Epidermal melanocyte (primary cell): ENCODE results near the gene IL25.
"Not testable (repeated sequence)": the region's sequence is repeated elsewhere in the genome, so short reads cannot be mapped to it uniquely, and the experiment has no call there.

Source experiments
- DNase-seq: peaks from one replicate; pipeline ENCODE4 v3.0.0; 2011; ENCODE audit warnings: low spot score; ENCODE audit not compliant: insufficient read length

IL25 gene

DNA sequence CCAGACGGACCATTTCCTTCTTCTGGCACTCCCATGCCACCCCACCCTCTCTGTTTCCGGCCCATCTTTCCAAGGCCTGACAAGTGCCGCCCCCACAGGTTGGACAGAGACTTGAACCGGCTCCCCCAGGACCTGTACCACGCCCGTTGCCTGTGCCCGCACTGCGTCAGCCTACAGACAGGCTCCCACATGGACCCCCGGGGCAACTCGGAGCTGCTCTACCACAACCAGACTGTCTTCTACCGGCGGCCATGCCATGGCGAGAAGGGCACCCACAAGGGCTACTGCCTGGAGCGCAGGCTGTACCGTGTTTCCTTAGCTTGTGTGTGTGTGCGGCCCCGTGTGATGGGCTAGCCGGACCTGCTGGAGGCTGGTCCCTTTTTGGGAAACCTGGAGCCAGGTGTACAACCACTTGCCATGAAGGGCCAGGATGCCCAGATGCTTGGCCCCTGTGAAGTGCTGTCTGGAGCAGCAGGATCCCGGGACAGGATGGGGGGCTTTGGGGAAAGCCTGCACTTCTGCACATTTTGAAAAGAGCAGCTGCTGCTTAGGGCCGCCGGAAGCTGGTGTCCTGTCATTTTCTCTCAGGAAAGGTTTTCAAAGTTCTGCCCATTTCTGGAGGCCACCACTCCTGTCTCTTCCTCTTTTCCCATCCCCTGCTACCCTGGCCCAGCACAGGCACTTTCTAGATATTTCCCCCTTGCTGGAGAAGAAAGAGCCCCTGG is 3.1 kb downstream of the IL25 start:
- no peak for DNase-seq

DNA sequence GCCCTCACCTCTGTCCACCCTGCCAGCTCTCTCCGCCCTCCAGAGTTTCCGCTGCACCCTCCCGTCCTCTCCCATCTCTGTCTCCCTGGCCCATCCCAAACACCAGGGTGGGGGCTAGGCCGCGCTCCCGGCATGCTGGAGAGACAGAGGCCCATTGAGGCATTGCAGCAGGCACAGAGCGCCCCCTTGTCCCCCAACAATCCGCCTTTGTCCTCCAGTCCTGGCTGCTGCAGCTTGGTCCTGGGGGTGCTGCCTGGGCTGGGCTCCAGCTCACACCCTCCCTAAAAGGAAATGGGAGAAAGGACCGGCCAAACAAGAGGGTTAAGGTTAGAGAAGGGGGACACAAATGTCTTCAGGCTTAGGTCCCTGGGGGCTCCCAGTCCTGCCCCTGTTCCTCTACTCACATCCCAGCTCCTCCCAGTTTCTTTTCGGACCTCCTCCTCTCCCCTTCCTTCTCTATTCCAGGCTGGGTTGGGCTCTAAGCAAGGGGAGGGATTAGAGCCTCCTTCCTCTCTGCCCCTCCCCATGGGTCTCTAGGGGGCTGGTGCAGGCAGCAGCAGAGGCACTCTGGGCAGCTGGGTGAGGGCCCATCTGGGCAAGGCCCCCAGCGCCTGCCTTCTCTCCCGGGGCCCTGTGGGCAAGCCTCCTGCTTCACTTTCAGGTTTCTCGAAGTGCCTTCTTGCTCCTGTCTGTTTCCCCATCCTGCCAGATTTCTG is 4.0 kb downstream of the IL25 start, which contains the start of gene CMTM5:
Gene CMTM5, plus strand, starts transcription at position 565 of the 716 bp plus-strand sequence. CDS start 206 bp downstream, outside the sequence.
- DNase-seq, result no peak

DNA sequence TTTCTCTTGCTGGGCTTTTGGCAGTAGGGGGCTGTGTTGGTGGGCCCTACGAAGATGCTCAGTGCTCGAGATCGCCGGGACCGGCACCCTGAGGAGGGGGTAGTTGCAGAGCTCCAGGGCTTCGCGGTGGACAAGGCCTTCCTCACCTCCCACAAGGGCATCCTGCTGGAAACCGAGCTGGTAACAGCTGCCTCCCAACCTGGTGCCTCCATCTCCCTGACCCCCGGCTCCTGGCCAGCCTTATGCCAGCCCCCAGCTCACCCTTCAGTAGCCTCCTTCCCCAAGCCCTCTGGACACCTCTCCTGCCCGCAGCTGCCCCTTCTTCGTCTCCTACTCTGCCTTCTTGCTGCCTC is 4.6 kb downstream of the IL25 start:
- DNase-seq, result no peak

DNA sequence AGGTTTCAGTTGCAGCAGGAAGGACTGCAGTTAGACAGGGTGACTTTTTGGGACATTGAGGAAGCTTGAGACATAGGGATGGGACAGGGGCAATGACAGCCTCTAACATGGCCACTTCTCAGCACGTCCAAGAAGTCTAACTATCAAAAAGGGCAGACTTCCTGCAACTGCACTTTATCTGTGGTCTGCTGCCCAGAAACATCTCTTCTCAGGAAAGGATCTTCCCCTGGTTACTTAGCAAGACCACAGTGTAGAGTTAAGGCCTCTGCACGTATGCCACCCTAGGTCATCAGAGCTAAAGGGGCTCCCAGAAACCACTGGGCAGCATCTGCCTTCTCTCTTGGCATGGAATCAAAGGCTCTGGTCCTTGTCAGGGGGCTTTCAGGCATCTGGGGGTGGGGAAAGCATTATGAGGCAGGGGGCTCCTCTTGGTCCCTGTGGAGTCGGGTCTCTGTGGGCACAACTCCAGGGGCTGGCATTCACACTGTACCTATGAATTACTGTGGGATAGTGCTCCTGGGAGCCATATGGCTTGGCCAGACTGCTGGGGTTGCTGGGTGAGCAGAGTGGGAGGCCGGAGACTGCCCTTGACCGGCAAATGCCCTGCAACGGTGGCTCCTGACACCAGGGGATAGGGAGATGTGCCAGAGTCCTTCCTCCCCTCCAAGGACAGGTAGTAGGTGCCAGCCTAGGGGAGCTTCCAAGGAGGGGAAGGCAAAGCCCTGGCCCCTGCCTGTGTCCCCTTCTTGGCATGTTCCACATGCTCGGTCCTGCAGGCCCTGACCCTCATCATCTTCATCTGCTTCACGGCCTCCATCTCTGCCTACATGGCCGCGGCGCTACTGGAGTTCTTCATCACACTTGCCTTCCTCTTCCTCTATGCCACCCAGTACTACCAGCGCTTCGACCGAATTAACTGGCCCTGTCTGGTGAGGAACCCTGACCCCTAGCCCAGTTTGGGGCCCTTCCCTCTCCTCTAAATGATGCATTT is 5.3 kb downstream of the IL25 start:
- no peak for DNase-seq

DNA sequence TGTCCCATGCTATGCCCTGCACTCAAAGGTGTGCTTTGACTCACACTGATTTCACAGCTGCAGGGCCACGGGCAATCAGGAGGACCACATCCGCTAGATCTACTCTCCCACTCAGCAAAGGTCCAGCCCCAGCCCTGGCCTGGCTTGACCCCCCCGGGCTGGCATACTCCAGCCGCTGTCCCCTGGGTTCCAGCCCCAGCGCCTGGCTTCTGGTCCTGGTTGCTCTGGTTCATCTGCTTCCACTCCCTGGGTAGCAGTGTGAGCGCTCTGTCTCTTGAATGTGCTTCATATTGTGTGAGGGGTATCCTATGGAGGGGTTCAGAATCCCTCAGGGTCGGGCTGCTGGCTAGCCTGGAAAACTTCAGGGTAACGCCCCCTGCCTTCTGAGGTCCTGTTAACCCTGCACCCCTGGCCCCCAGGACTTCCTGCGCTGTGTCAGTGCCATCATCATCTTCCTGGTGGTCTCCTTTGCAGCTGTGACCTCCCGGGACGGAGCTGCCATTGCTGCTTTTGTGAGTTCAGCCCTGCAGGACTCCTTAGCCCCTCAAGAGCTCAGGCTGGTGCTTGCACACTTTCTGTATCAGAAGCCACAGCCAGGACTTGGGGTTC is 6.1 kb downstream of the IL25 start:
- DNase-seq, result no peak

DNA sequence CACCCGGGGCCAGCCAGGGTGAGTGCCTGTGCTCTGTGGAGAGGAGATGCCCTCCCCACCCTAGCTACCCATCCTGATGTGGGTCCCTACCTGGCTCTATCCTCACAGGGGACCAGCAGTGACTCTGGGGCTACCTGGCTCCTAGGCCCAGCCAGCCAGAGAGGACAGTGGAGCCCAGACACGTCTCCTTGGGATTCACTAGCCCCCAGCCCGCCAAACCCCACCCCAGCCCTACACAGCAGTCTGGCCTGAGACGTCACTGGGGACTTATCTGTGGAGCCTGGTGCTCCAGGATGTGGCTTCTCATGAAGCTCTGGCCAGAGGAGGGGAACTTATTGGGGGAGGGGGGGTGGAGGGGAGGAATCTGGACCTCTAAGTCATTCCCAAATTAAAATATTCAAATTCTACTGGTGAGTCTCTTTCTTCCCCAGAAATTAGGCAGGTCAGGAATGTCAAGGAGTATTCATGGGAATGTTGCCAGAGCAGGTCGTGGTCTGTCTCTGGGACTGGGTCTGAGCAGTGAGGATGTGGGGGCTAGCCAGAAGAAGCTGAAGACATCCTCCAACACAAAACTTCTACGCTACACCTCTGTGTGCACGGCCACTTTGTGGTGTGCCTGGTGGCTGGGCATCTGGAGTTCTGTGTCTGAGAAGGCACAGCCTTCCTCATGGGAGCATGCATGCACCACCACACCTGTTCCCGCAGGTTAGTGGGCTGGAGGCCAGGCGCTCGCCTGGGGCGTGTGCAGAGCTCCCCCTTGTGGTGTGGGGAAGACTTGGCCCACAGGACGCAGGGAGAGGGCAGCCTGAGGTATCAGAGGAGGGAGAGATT is 7.0 kb downstream of the IL25 start:
- no peak for DNase-seq

DNA sequence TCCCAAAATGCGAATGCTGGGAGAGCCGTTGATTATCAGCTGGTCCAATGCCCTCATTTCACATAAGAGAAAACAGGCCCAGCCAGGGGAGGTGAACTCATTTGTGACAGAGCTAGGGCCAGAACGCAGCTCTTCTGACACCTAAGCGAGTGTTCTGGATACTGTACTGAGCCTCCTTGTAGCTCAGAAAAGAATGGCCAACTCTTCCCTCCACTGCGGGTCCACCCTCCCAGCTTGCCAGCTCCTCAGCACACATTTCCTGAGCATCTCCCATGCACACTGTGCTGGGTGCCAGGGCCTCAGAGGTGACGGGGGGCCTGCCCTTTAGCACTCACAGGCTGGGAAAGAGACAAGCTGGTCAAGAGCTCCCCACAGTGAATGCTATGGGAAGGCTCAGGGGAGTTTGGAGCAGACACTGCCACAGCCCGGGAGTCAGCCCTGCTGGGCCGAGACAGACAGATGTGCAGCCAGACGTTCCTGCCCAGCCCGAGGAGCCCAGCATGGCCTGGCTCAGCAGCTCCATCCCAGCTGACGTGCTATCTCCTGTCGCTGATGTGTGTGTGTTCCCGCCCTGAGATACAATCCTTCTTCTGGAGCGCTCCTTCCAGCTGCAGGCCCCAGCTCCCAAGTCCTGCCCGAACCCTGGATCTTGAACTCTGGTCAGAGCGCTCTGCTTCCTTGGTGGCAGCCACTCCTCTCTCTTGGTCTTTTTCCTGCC is 7.7 kb downstream of the IL25 start:
- DNase-seq, result no peak

DNA sequence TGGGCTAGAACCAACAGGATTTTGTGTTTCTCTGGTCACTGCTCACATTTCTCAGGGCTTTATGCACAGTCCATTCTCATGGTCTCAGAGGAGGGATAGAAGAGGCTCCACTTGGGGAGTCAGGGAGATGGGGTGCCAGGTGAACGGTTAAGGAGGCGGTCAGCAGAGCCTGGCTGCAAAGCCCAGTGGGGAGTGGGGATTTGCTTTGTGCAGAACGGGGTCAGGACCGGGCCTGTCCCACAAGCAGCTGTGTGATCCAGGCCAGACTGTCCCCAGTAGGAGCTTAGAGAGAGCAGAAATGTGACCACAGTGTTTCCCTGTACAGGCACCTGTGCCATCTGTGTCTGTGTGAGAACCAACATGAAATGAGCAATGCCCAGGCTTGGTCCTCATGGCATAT is 8.4 kb downstream of the IL25 start:
- DNase-seq, result no peak

DNA sequence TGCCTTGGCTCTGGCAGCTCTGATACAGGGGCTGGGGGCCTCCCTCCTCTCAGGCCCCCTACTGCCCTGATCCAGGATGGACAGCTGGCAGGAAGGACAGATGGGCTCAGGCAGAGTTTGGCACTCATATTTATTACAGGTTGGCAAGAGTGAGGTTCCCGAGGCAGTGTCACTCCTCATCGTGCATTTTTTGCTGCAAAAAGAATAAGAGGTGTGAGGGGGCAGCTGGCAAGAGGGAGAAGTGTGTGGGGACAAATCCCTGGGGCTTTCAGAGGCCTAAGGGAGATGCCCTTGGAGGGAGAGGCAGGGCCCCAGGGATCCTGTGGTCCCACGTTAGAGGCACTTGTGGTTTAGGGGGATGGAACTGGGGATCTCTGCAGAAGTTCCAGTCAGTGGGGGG is 9.3 kb downstream of the IL25 start:
- DNase-seq, result no peak

DNA sequence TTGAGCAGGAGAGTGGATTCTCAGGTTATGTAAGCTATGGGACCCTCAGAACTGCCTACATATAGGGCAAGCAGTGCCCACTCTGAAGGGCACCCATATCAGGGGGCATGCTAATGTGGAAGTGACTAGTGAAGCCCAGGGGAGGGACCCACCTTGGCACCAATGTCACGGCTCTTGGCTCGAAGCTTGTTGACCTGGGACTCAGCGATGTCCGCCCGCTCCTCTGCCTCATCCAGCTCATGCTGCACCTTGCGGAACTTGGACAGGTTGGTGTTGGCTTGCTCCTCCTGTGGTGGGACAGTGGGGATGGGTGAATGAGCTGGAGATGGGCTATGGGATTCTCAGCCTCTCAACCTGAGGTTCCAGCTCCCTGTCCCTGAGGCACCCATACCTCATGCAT is 9.7 kb downstream of the IL25 start:
- DNase-seq, result no peak

DNA sequence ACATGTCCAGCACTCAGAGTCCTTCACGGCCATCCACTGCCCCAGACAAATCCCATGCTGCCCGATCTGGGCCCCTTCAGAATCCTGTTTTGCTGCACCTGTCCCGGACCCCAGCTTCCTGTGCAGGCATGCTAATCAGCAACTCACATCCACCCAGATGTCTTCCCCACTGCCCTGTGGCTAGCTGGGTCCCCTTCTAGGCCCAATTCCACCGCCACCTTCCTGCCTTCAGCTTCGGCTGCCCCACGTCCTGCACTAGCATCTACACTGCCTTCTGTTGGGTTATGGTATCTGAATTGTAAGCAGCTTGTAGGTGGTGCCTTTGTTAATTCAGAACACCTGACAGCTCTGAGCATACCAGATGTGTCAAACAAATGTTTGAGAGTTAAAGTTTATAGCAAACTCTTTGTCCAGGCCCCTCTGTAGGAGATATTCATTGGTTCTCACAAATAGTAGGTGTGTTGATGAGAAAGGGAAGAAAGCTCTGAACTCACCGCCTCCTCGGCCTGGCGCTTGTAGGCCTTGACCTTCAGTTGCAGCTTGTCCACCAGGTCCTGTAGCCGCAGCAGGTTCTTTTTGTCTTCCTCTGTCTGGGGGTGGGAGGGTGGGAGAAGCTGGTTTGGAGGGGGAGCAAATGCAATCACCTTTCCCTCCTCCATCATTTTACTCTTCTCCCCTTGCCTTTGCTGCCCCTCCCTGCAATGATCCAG is 10.3 kb downstream of the IL25 start:
- no peak for DNase-seq

DNA sequence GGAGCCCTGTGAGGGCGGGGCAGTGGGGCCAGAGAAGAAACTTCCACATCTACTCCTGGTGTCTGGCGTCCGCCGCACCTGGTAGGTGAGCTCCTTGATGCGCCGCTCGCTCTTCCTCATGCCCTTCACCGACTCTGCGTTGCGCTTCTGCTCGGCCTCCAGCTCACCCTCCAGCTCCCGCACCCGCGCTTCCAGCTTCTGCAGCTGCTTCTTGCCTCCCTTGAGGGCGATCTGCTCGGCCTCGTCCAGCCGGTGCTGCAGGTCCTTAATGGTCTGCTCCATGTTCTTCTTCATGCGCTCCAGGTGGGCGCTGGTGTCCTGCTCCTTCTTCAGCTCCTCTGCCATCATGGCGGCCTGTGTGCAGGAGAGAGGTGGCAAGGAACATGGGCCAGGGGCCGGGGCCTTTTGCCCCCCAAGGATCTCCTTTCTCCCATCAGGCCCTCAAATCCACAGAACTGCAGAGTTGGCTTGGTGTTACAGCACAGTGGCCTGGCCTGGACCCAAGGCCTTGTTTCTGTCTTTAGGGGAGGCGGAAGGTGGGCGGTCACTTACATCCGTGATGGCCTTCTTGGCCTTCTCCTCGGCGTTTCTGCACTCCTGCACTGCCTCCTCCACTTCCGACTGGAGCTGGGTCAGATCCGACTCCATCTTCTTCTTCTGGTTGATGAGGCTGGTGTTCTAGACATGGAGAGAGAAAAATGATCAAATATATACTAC is 11.9 kb downstream of the IL25 start:
- DNase-seq, result no peak

DNA sequence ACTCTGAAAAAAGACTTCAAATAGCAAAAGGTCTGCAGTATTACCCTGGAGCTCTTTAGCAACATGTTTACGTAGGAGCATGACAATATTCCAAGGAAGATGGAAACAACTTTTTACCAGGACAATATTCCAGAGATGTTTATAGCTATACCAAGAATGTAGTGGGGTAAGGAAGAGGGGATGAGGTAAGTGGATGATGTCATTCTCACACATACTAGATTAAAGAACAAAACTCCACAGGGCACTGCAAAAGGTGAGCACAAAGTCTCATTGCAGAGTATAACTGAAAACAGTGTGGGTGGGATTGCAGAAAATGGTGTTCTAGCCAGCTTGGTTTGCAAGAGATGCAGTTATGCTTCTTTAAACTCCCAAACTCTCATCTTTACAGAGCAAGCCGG is 12.6 kb downstream of the IL25 start:
- DNase-seq, result no peak

DNA sequence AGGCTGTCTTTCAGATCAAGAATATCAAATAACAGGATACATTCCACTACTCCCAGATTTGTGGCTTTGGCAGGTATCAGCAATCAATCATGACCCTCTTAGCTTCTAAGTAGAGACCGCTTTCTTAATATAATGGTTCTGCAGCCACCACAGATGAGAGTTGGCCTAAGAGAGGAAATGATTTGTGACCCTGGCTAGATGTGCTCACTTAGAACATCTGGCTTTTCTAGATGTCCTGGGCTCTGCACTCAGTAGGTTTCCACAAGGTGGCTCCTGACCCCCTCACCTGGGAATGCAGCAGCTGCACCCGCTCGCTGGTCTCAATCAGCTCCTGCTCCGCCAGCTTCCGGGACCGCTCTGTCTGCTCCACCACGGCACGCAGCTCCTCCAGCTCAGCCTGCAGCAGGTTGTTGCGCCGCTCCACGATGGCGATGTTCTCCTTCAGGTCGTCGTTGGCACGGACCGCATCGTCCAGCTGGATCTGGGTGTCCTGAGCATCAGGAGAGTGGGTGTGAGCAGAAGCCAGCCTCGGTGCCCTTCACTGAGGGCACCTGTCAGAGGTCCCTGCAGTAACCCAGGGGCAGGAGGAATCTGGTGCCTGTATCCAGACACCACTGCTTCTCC is 13.1 kb downstream of the IL25 start:
- DNase-seq, result no peak

DNA sequence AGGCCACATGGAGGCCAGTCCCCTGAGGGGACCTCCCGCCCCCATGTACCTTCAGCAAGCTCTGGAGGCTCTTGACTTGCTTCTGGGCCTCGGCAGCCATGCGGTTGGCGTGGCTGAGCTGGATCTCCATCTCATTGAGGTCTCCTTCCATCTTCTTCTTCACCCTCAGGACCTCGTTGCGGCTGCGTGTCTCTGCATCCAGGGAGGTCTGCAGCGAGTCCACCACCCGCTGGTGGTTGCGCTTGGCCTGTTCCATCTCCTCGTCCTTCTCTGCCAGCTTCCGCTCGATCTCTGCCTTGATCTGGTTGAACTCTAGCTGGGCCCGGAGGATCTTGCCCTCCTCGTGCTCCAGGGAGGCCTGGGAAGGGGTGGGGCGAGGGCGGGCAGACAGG is 13.7 kb downstream of the IL25 start:
- not testable (repeated sequence) for DNase-seq

DNA sequence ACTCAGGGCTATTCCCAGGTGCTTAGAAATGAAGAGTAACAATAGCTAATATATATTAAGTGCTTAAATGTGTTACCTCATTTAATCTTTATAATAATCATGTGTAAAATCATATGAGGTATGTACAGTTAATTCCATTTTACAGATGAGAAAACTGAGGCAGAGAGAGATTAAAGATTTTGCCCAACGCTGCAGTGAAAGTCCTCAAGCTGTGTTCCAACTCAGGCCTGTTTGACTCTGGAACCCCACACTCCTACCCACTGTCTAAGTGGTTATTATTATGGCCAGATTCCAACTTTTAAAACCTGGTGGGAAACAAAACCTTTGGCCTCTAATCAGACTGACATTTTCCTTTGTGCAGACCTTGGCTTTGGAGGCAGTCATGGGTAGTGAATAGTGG is 14.4 kb downstream of the IL25 start:
- no peak for DNase-seq

DNA sequence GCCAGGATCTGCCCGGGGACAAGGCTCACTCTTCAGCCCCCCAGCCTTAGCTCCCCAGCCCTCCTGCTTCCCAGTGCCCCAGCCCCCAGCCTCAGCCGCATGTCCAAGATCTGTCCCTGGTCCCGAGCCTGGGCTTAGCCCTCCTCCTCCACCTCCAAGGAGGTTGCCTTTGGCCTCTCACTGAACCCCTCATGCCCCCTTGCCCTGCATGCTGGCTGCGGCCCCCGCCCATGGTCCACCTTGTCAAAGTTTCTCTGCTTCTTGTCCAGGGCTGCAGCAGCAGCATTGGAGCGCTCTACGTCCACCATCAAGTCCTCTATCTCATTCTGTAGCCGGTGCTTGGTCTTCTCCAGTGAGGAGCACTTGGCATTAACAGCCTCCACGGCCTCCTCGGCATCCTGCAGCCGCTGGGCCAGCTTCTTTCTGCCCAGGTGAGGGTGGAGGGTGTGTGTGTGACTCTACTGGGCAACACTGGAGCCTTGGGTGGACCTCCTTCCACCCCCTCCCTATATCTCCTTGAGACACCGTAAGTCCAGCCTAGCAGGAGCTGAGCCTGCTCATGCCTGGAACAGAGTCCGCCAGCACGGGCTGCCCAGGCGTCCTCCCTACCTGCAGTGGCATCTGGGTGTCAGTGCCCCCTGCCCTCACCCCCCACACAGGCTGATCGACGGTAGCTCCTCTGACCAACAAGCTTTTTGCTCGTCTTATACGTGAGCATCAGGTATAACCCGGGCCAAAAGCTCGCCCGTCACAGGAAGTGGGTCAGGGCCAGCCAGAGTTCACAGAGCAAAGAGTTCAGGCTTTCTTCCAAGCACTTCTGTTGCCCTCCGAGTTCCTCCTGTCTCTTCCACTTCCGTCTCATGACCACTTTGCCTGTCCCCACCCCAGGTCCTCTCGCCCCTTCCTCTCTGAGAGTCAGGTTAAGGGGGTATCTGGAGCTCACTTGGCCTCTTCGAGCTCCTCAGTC is 15.6 kb downstream of the IL25 start:
- no peak for DNase-seq
